GM23338 (cell line): Measurements from ENCODE around the gene NEU3.

Experiments used
- CREB1 ChIP-seq: fragments of 250-450 bp; sonication (Bioruptor Pico); IDR thresholded peaks from 2 replicates; pipeline ENCODE4 v1.5.0; 2020; ENCODE audit warnings: low read depth, mild to moderate bottlenecking, moderate library complexity
- CTCF ChIP-seq, 2 experiments: fragments of 200-600 bp in 1 of 2; sonication (generic) in 1 of 2; conservative IDR thresholded peaks; 2 replicates each; pipeline versions ENCODE4 v1.5.1 to v1.6.1; 2016 to 2017; ENCODE audit warnings: antibody characterized with exemption in 2 of 2, low read depth in 2 of 2, mild to moderate bottlenecking in 2 of 2, moderate library complexity in 1 of 2
- EZH2phosphoT487 ChIP-seq: fragments of 200-600 bp; sonication (generic); IDR thresholded peaks from one replicate; pipeline ENCODE4 v1.8.1; 2018; ENCODE audit warnings: antibody characterized with exemption; ENCODE audit not compliant: unreplicated experiment
- POLR2AphosphoS5 ChIP-seq: IDR thresholded peaks from 2 replicates; pipeline ENCODE4 v1.6.1; 2016; ENCODE audit warnings: antibody characterized with exemption, low read depth
- REST ChIP-seq: IDR thresholded peaks from one replicate; pipeline ENCODE4 v1.6.1; 2018; ENCODE audit warnings: antibody characterized with exemption; ENCODE audit not compliant: unreplicated experiment

GRCh38 chr11:75040167-75040770 is 51.5 kb downstream of the NEU3 start:
- TF ChIP-seq CTCF (conservative IDR thresholded peaks at IDR 0.05; ENCODE audit: low read depth in 2 of 2) (no peak), EZH2phosphoT487 (no peak), REST (no peak), CREB1 (CRISPR knock-in tag) (no peak), POLR2AphosphoS5 (no peak)
